GM12878 (cell line): ENCODE results near the gene DLG2. TPM values are rescaled to one million over a fixed set of nuclear protein-coding genes. Genes with fewer than 3 reads are reported as not detected.

ENCODE experiments used
- ATAC-seq: fragments of 200-7000 bp; cut with Tn5 transposase; 3 replicates; pipeline ENCODE4 v1.9.1; 2020; ENCODE audit warnings: mild to moderate bottlenecking, moderate library complexity
- BruUV-seq: library from RNA; stranded (reverse); fragments of 400-500 nt; replicated peaks from 2 replicates; lab custom pipeline; 2021; lab: Mats Ljungman, UMichigan
- CTCF ChIA-PET: fragments of 300-600 bp; sonication (Branson Sonifier 250); formaldehyde crosslinking; extraction: SDS; loops from one replicate; lab custom pipeline; 2021; ENCODE audit warnings: inconsistent platforms; lab: Yijun Ruan, JAX
- POLR2A ChIA-PET: fragments of 350-600 bp; formaldehyde crosslinking; extraction: SDS; loops from one replicate; lab custom pipeline; 2021; ENCODE audit warnings: inconsistent platforms; lab: Charles Lee
- RAD21 ChIA-PET: fragments of 300-600 bp; sonication (Branson Sonifier 250); formaldehyde crosslinking; loops from one replicate; lab custom pipeline; 2023; ENCODE audit warnings: antibody characterized with exemption; ENCODE audit not compliant: unreplicated experiment; lab: Charles Lee
- SMC1A ChIA-PET: fragments of 300-600 bp; sonication (Branson Sonifier 250); formaldehyde crosslinking; loops from one replicate; lab custom pipeline; 2023; ENCODE audit not compliant: unreplicated experiment, uncharacterized antibody; lab: Charles Lee
- DNase-seq: peaks from one replicate; pipeline ENCODE4 v3.0.0-alpha.2; 2011; ENCODE audit warnings: low read depth, low spot score
- FAIRE-seq: peaks from 3 replicates; lab custom pipeline; 2011; peaks lifted over from hg19 to GRCh38; lab: Jason Lieb, UNC
- H2AFZ ChIP-seq: 2 replicates; pipeline ENCODE4 v1.6.0; 2011; ENCODE audit warnings: low read depth, low read length, control low read depth; ENCODE audit not compliant: control insufficient read depth
- H3K27ac ChIP-seq: 2 replicates; pipeline ENCODE4 v1.5.1; 2011; ENCODE audit warnings: control low read depth; ENCODE audit not compliant: control insufficient read depth, insufficient read depth
- H3K27me3 ChIP-seq, 2 experiments: replicated peaks in 1 of 2; 2 replicates each; pipeline versions ENCODE4 v1.6.0 to v1.6.1; 2011; ENCODE audit warnings: low read length in 1 of 2; ENCODE audit not compliant: control insufficient read depth in 2 of 2, insufficient read depth in 2 of 2
- H3K36me3 ChIP-seq, 2 experiments: 2 replicates each; pipeline ENCODE4 v1.5.1; 2011; ENCODE audit warnings: low read length in 1 of 2; ENCODE audit not compliant: control insufficient read depth in 2 of 2, insufficient read depth in 2 of 2
- H3K4me1 ChIP-seq: 2 replicates; pipeline ENCODE4 v1.6.1; 2011; ENCODE audit warnings: mild to moderate bottlenecking, low read length, moderate library complexity, mixed read lengths; ENCODE audit not compliant: control insufficient read depth, insufficient read depth
- H3K4me2 ChIP-seq: 2 replicates; pipeline ENCODE4 v1.6.0; 2011; ENCODE audit warnings: control low read depth; ENCODE audit not compliant: control insufficient read depth, insufficient read depth
- H3K4me3 ChIP-seq: fragments of 200-600 bp; sonication (generic); 2 replicates; pipeline ENCODE4 v1.5.1; 2016
- H3K79me2 ChIP-seq: 2 replicates; pipeline ENCODE4 v1.6.0; 2011; ENCODE audit warnings: low read length; ENCODE audit not compliant: control insufficient read depth, insufficient read depth
- H3K9ac ChIP-seq: 2 replicates; pipeline ENCODE4 v1.8.0; 2011; ENCODE audit warnings: low read length, control low read depth, mixed read lengths; ENCODE audit not compliant: control insufficient read depth, insufficient read depth
- H3K9me3 ChIP-seq: replicated peaks from 3 replicates; pipeline ENCODE4 v1.5.1; 2011; ENCODE audit warnings: mild to moderate bottlenecking, low read length; ENCODE audit not compliant: control insufficient read depth, insufficient read depth
- H4K20me1 ChIP-seq: 2 replicates; pipeline ENCODE4 v1.6.0; 2011; ENCODE audit not compliant: control insufficient read depth, insufficient read depth
- CHD2 ChIP-seq: IDR thresholded peaks from 2 replicates; pipeline ENCODE4 v1.6.1; 2011; ENCODE audit warnings: low read depth, low read length, improper control_type of control experiment, borderline replicate concordance
- ESRRA ChIP-seq: IDR thresholded peaks from 2 replicates; pipeline ENCODE4 v1.6.1; 2012; ENCODE audit warnings: mild to moderate bottlenecking, low read length, improper control_type of control experiment
- FOXK2 ChIP-seq: fragments of 450-650 bp; IDR thresholded peaks from 2 replicates; pipeline ENCODE4 v1.6.1; 2017; ENCODE audit warnings: mild to moderate bottlenecking, moderate library complexity
- FOXM1 ChIP-seq: IDR thresholded peaks from 2 replicates; pipeline ENCODE4 v1.6.1; 2012; ENCODE audit warnings: low read depth, mild to moderate bottlenecking, inconsistent platforms, low read length, moderate library complexity
- MTA3 ChIP-seq: IDR thresholded peaks from 2 replicates; pipeline ENCODE4 v1.6.1; 2012; ENCODE audit warnings: low read length, inconsistent platforms, borderline replicate concordance
- NBN ChIP-seq: fragments of 450-650 bp; IDR thresholded peaks from 2 replicates; pipeline ENCODE4 v1.6.1; 2016
- SMAD1 ChIP-seq: fragments of 450-650 bp; IDR thresholded peaks from 2 replicates; pipeline ENCODE4 v1.6.1; 2018; ENCODE audit warnings: mild to moderate bottlenecking, low read depth; ENCODE audit not compliant: partially characterized antibody
- SMAD5 ChIP-seq: IDR thresholded peaks from 2 replicates; pipeline ENCODE4 v1.6.1; 2016; ENCODE audit warnings: antibody characterized with exemption, low read depth
- SREBF2 ChIP-seq: IDR thresholded peaks from 2 replicates; pipeline ENCODE4 v1.6.1; 2012; ENCODE audit warnings: mild to moderate bottlenecking, low read length
- USF2 ChIP-seq: IDR thresholded peaks from 2 replicates; pipeline ENCODE4 v1.6.1; 2011; ENCODE audit warnings: low read depth, low read length, improper control_type of control experiment, borderline replicate concordance
- WRNIP1 ChIP-seq: IDR thresholded peaks from 2 replicates; pipeline ENCODE4 v1.6.1; 2011; ENCODE audit warnings: low read depth, low read length, improper control_type of control experiment, borderline replicate concordance
- WGBS: methylation state at CpG from one replicate; pipeline ENCODE4 v1.1.6; 2016; ENCODE audit warnings: low lambda C conversion rate; ENCODE audit not compliant: insufficient replicate concordance, insufficient coverage; ENCODE audit errors: missing lambda C conversion rate; 5-methylcytosine and 5-hydroxymethylcytosine counted together
- in situ Hi-C: fragments of 300-500 bp; cut with MboI; formaldehyde crosslinking; loops from 9 replicates; pipeline ENCODE4 v1.14.3; 2018; ENCODE audit warnings: mixed read lengths
- intact Hi-C: fragments of 100-400 bp; cut with micrococcal nuclease; formaldehyde crosslinking; loops from one replicate; pipeline ENCODE4 v1.14.2; 2022; ENCODE audit not compliant: unreplicated experiment
- polyA plus RNA-seq, 11 experiments: library from polyadenylated mRNA; depleted of rRNA in 4 of 11; unstranded in 6 of 11; stranded (reverse) in 5 of 11; fragments of >200 nt; fragmentation: Nextera tagmentation in 4 of 11; fragmentation: Illumina TruSeq in 1 of 11; extraction: Ambion mirVana in 4 of 11; extraction: Trizol in 1 of 11; gene quantifications; 1 replicate in 1 of 11; 2 replicates in 10 of 11; pipeline versions ENCODE4 v1.2.1 to v1.2.3, GENCODE V29; 2011 to 2016; ENCODE audit warnings: inconsistent platforms in 2 of 11, missing spikeins in 2 of 11, low read depth in 1 of 11
- total RNA-seq, 4 experiments: library from RNA; depleted of rRNA in 3 of 4; stranded (reverse); fragments of >200 nt in 3 of 4; fragmentation: Illumina TruSeq in 1 of 4; extraction: Trizol in 1 of 4; gene quantifications; 2 replicates each; pipeline versions ENCODE4 v1.2.1 to v1.2.3, GENCODE V29; 2013 to 2021
- TF ChIP-seq, protein P1 (sequence below): fragments of 450-650 bp; IDR thresholded peaks from 2 replicates; pipeline ENCODE4 v1.6.1; 2017; ENCODE audit warnings: mild to moderate bottlenecking

Gene DLG2
- total and polyA plus RNA-seq, 10 of the 15 experiments (the other 5 are each of a cell fraction or from before 2014, with no cell fraction given), result 0.09 to 0.98 (median 0.35) TPM

DNA sequence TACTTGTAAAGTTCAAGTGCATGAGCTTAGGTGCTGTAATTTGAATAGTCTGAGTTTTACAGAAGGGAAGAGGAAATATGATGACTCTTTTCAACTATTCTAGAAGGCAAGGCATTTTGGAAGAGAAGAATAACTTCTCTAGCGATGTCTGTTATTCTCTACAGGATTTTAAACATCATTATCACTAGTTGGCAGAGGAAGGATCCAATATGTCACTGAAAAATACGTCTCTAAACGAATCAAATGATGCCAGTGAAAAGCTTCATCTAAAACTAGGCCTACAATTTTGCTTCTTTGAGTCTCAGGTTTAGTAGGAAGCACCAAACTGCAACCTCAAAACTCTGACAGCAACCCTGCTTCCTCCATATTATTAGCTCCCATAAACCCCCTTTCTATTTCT, 581.4 kb downstream of the DLG2 start (continued):
- no peak for TF ChIP-seq SMAD5
- no peak for TF ChIP-seq SMAD1
- TF ChIP-seq FOXK2, result no peak
- TF ChIP-seq NBN, result no peak
- TF ChIP-seq FOXM1, result no peak
- TF ChIP-seq, protein P1, sequence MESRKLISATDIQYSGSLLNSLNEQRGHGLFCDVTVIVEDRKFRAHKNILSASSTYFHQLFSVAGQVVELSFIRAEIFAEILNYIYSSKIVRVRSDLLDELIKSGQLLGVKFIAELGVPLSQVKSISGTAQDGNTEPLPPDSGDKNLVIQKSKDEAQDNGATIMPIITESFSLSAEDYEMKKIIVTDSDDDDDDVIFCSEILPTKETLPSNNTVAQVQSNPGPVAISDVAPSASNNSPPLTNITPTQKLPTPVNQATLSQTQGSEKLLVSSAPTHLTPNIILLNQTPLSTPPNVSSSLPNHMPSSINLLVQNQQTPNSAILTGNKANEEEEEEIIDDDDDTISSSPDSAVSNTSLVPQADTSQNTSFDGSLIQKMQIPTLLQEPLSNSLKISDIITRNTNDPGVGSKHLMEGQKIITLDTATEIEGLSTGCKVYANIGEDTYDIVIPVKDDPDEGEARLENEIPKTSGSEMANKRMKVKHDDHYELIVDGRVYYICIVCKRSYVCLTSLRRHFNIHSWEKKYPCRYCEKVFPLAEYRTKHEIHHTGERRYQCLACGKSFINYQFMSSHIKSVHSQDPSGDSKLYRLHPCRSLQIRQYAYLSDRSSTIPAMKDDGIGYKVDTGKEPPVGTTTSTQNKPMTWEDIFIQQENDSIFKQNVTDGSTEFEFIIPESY, result no peak
- TF ChIP-seq WRNIP1, result no peak
- no peak for TF ChIP-seq MTA3
- TF ChIP-seq USF2, result no peak

GRCh38 chr11:85044911-85045310, 582.2 kb downstream of the DLG2 start:
- no peak for FAIRE-seq
- CTCF ChIA-PET, result interaction anchor here (0.6 kb wide), 1 partner anchor 871 kb away, joined by 3 read pairs; no protein-coding TSS in a partner anchor
- Histone ChIP-seq H3K9ac (no peak overlapping the region), H3K4me1 (no peaks in the 10 kb centered on the region), H3K27me3 (no peaks in the 10 kb centered on the region), H3K9me3 (no peaks in the 10 kb centered on the region), H3K79me2 (no peaks in the 10 kb centered on the region), H3K36me3 (no peaks in the 10 kb centered on the region), H3K4me3 (no peak overlapping the region), H3K4me2 (no peak overlapping the region), H3K27ac (no peak overlapping the region), H2AFZ (no peak overlapping the region), H4K20me1 (no peaks in the 10 kb centered on the region)
- no peak for ATAC-seq
- SMC1A ChIA-PET, result interaction anchor here (1.6 kb wide), 1 partner anchor 70 kb away, joined by 3 read pairs; no protein-coding TSS in a partner anchor
- 20% methylated on average over 3 of the region's 3 CpGs for whole genome bisulfite sequencing
- RAD21 ChIA-PET, result no interaction called here
- no TSS peak for BruUV-seq
- no peak for DNase-seq
- POLR2A ChIA-PET, result no interaction called here
- TF ChIP-seq SREBF2 (no peak), CHD2 (no peak), ESRRA (no peak)
- intact Hi-C loops, result no loop called here
- in situ Hi-C loops, result no loop called here
